D721Med (cell line): ENCODE data around the gene SS18L1.

Experiments used
- DNase-seq: peaks from one replicate; pipeline ENCODE4 v3.0.0; 2011; ENCODE audit warnings: low spot score; ENCODE audit not compliant: insufficient read length
- FAIRE-seq: peaks from 2 replicates; lab custom pipeline; 2011; peaks lifted over from hg19 to GRCh38; lab: Jason Lieb, UNC
- CTCF ChIP-seq: IDR thresholded peaks from 2 replicates; pipeline ENCODE4 v1.5.1; 2012; ENCODE audit warnings: mild to moderate bottlenecking, control low read depth; ENCODE audit not compliant: insufficient read depth; ENCODE audit errors: missing control alignments

SS18L1 gene

GRCh38 chr20:62224113-62224855 is 80.7 kb downstream of the SS18L1 start:
- no peak for TF ChIP-seq CTCF
- DNase-seq (no peak), FAIRE-seq (no peak)

- FAIRE-seq (no peak), DNase-seq (no peak)
- no peak for TF ChIP-seq CTCF
These were observed 81.5 kb downstream of the SS18L1 start for GRCh38 chr20:62225026-62225425.

- DNase-seq (no peak), FAIRE-seq (no peak)
- TF ChIP-seq CTCF, result no peak
These were observed 82.5 kb downstream of the SS18L1 start for GRCh38 chr20:62225820-62226635.

GRCh38 chr20:62226707-62227590 is 83.4 kb downstream of the SS18L1 start:
- no peak for FAIRE-seq
- no peak for DNase-seq
- no peak for TF ChIP-seq CTCF

- no peak for TF ChIP-seq CTCF
- no peak for DNase-seq
- no peak for FAIRE-seq
These were observed 84.0 kb downstream of the SS18L1 start for GRCh38 chr20:62227591-62227976.

- no peak for DNase-seq
- no peak for TF ChIP-seq CTCF
- no peak for FAIRE-seq
These were observed 84.7 kb downstream of the SS18L1 start for GRCh38 chr20:62227977-62228958.
